Activated CD4-positive, alpha-beta T cell treated with anti-CD3 and anti-CD28 coated beads, Interleukin-2, amount 50 U/mL, for 4 hours (primary cell): ENCODE measurements around the gene LUZP4.
"Not testable (repeated sequence)": the region's sequence is repeated elsewhere in the genome, so short reads cannot be mapped to it uniquely, and the experiment has no call there.

Experiments
- DNase-seq, 2 experiments: peaks; one replicate each; pipeline ENCODE4 v3.0.0-alpha.2; 2020

LUZP4 gene

GRCh38 chrX:115339441-115340025 is 50.0 kb downstream of the LUZP4 start:
- DNase-seq = no peak

GRCh38 chrX:115341421-115341820 is 51.9 kb downstream of the LUZP4 start:
- DNase-seq = no peak

- no peak for DNase-seq
Observed at GRCh38 chrX:115344885-115345614, 55.5 kb downstream of the LUZP4 start.

- DNase-seq = no peak
Observed at GRCh38 chrX:115345615-115346014, 56.1 kb downstream of the LUZP4 start.

GRCh38 chrX:115346738-115347137 is 57.2 kb downstream of the LUZP4 start:
- DNase-seq = not testable (repeated sequence)

GRCh38 chrX:115348446-115349225 is 59.1 kb downstream of the LUZP4 start:
- DNase-seq = no peak

- no peak for DNase-seq
Observed at GRCh38 chrX:115350711-115351381, 61.3 kb downstream of the LUZP4 start.

GRCh38 chrX:115356369-115356768 is 66.9 kb downstream of the LUZP4 start:
- no peak for DNase-seq
